Astrocyte of the cerebellum (primary cell): ENCODE results near the gene TMEM141.
"Not testable (repeated sequence)": the region's sequence is repeated elsewhere in the genome, so short reads cannot be mapped to it uniquely, and the experiment has no call there.

Source experiments
- DNase-seq: peaks from one replicate; pipeline ENCODE4 v3.0.0-alpha.2; 2011; ENCODE audit warnings: low read depth
- H3K4me3 ChIP-seq: 2 replicates; pipeline ENCODE4 v1.5.1; 2011; ENCODE audit warnings: mild to moderate bottlenecking, low read depth, low read length, moderate library complexity
- in situ Hi-C: cut with HindIII; loops from 2 replicates; pipeline ENCODE4 v1.10.0; 2017; ENCODE audit warnings: low sequenced_read_pairs
- TF ChIP-seq, protein P1 (sequence below): IDR thresholded peaks from 2 replicates; pipeline ENCODE4 v1.5.1; 2012; ENCODE audit warnings: low read length, low read depth, moderate library complexity, mild to moderate bottlenecking; ENCODE audit errors: missing control alignments

TMEM141 gene

GRCh38 chr9:136842380-136842948, 51.3 kb downstream of the TMEM141 start, which contains the start of gene AJM1:
Gene AJM1, plus strand, starts transcription at chr9:136842478. Its CDS starts 1,937 bp downstream, at chr9:136844415.
- in situ Hi-C loops, result not testable (repeated sequence)
- TF ChIP-seq, protein P1, sequence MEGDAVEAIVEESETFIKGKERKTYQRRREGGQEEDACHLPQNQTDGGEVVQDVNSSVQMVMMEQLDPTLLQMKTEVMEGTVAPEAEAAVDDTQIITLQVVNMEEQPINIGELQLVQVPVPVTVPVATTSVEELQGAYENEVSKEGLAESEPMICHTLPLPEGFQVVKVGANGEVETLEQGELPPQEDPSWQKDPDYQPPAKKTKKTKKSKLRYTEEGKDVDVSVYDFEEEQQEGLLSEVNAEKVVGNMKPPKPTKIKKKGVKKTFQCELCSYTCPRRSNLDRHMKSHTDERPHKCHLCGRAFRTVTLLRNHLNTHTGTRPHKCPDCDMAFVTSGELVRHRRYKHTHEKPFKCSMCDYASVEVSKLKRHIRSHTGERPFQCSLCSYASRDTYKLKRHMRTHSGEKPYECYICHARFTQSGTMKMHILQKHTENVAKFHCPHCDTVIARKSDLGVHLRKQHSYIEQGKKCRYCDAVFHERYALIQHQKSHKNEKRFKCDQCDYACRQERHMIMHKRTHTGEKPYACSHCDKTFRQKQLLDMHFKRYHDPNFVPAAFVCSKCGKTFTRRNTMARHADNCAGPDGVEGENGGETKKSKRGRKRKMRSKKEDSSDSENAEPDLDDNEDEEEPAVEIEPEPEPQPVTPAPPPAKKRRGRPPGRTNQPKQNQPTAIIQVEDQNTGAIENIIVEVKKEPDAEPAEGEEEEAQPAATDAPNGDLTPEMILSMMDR, result peak; percentile 84
- H3K4me3 ChIP-seq, result peak within 1 kb of the TSS; percentile 48
- DNase-seq, result peak; percentile 42
